ENCODE data around the gene MBNL1. TPM values are rescaled to one million over a fixed set of nuclear protein-coding genes. Genes with fewer than 3 reads are reported as not detected.

The MBNL1 gene
- total RNA-seq, 1 experiment from 2014 or later, result 265 TPM

DNA sequence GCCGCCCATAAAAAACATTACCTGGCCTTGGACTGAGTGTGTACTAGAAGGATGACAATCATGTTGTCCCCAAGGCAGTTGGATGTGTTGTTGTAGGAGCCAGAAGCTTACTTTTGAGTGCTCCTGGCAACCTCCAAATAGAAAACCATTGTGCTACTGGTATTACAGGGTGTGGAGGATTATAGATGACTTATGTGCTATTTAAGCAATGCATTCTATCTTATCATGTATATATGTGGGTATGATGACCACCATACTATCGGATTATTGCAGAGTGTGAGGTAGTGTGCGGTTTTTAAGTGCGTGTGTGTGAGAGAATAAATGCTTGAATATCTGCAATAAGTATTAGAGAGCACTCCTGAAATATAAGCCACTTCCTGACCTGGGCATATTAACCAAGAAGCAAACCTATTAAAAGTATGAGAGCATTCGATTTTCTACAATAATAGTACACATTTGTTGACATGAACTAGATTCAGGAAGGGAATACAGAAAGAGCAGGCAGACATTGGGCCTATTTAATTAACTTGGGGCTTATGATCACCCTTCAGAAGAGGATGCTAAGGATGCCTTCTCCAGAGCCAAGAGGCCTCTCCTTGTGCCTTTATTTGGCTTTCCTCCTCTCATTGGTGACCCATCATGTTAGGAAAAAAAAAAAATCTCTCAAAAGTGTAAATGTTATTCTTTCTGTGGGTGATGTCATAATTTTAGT lies 11.7 kb upstream of the MBNL1 start:
- no peaks in the 10 kb centered on the region for H3K27me3 ChIP-seq (ENCODE audit: low read length)
- no peaks in the 10 kb centered on the region for H3K79me2 ChIP-seq (ENCODE audit: low read length)
- H3K9me2 ChIP-seq (replicated peaks; ENCODE audit: insufficient read depth, low read length), result no peaks in the 10 kb centered on the region
- no peak overlapping the region for H3K27ac ChIP-seq (ENCODE audit: low read length)
- H3K9ac ChIP-seq (ENCODE audit: low read length), result no peak overlapping the region
- no peak overlapping the region for H3K4me3 ChIP-seq (ENCODE audit: low read length)
- no peak overlapping the region for H3K4me2 ChIP-seq (ENCODE audit: low read depth, low read length, poor library complexity, severe bottlenecking)
- peaks cover 19% of the 10 kb centered on the region for H3K4me1 ChIP-seq (ENCODE audit: low read length)
- H2AFZ ChIP-seq (ENCODE audit: low read length), result no peak overlapping the region
- H3K36me3 ChIP-seq (ENCODE audit: insufficient read depth, low read length), result no peaks in the 10 kb centered on the region
- no peaks in the 10 kb centered on the region for H4K20me1 ChIP-seq (ENCODE audit: insufficient read depth, low read depth, low read length)
- no peaks in the 10 kb centered on the region for H3K9me3 ChIP-seq (ENCODE audit: low read length)
- no peak for DNase-seq

DNA sequence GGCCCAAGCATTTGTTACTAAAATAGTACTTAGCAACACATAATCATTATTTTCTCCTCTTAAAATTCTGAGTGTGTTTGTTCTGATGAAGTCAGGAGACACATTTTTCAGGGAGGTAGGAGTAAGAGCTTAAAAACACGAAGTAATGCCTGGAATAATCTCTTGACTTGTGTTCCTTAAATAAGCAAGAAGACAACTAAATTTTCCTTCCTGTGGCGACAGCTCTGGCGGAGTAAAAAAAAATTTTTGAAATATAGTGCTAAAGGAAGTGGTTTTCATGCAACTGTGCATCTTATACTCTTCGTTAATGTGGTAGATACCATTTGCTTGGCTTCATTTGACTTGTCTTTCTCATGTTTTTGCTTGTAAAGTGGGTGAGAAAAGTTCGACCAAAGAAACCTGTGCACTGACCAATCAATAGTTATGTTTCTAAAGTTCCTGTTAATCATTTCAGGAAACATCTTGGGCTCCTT lies 11.1 kb upstream of the MBNL1 start:
- Histone ChIP-seq H3K4me1 (ENCODE audit: low read length) (peaks cover 19% of the 10 kb centered on the region), H3K9me3 (ENCODE audit: low read length) (no peaks in the 10 kb centered on the region), H3K4me2 (ENCODE audit: low read depth, low read length, poor library complexity, severe bottlenecking) (no peak overlapping the region), H2AFZ (ENCODE audit: low read length) (no peak overlapping the region), H3K4me3 (ENCODE audit: low read length) (no peak overlapping the region), H3K9me2 (replicated peaks; ENCODE audit: insufficient read depth, low read length) (no peaks in the 10 kb centered on the region), H3K36me3 (ENCODE audit: insufficient read depth, low read length) (no peaks in the 10 kb centered on the region), H3K79me2 (ENCODE audit: low read length) (no peaks in the 10 kb centered on the region), H3K9ac (ENCODE audit: low read length) (no peak overlapping the region), H3K27ac (ENCODE audit: low read length) (no peak overlapping the region), H4K20me1 (ENCODE audit: insufficient read depth, low read depth, low read length) (no peaks in the 10 kb centered on the region), H3K27me3 (ENCODE audit: low read length) (no peaks in the 10 kb centered on the region)
- DNase-seq, result no peak

DNA sequence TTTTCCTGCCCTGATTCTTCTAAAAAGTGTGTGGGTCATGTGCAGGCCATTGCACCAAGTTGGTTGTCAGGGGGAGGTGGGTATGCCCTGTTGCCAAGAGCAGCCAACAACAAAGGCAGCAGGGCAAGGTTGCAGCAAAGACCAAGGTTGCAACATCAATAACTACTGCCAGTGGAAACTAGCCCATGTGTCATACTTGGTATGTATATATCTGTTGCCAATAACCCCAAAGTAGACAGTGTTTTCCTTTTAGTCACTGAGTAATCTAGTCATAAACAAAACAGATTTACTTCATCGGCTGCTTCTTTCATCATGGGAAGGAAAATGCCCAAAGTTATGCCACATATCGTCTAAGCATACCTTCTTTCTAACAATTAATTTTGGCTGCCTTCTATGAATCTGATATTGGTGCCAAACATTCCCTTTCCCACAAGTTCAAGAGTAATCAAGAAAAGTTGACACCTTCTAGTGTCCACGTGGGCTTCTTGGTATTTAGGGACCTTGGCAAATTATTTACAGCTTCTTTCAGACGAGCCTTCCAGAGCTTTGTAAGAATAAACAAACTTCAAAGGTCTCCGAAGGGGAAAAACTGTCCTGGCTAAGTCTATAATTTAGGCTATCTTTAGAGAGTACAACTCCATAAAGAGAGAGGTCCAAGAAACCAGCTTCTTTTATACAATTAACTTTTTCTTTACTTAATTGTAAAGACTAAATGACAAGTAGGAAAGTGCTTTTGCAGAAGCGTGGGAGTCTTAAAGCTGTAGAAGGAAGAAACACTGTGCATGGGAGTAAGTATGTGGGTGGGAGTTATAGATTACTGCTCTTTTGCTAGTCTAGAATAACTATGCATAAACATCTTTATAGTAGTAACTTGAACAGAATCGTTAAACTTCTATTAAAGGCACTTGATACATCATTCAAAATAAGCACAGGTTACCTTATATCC lies 10.0 kb upstream of the MBNL1 start:
- Histone ChIP-seq H3K36me3 (ENCODE audit: insufficient read depth, low read length) (no peaks in the 10 kb centered on the region), H3K79me2 (ENCODE audit: low read length) (no peaks in the 10 kb centered on the region), H3K27ac (ENCODE audit: low read length) (no peak overlapping the region), H3K9ac (ENCODE audit: low read length) (no peak overlapping the region), H3K27me3 (ENCODE audit: low read length) (no peaks in the 10 kb centered on the region), H2AFZ (ENCODE audit: low read length) (no peak overlapping the region), H3K4me1 (ENCODE audit: low read length) (peaks cover 18% of the 10 kb centered on the region), H3K9me2 (replicated peaks; ENCODE audit: insufficient read depth, low read length) (no peaks in the 10 kb centered on the region), H3K4me3 (ENCODE audit: low read length) (no peak overlapping the region), H3K9me3 (ENCODE audit: low read length) (no peaks in the 10 kb centered on the region), H4K20me1 (ENCODE audit: insufficient read depth, low read depth, low read length) (no peaks in the 10 kb centered on the region), H3K4me2 (ENCODE audit: low read depth, low read length, poor library complexity, severe bottlenecking) (no peak overlapping the region)
- DNase-seq, result no peak

DNA sequence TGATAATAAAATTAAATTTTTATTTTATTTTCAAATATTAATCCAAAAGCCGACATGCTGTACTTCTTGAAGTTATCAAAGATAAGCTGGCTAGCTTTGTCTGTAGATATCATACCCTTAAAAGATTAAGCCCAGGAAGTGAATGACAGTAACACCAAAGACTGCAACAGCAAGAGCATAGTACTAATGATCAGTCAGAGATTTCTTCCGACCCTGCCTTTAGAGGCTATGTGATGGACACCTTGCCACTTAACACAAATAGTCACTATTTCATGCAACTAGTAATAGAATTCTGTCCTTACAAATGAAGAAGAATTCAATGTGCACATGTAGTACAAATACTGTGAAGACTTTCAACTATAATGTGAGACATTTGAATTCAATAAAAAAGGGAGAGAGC lies 9.3 kb upstream of the MBNL1 start:
- Histone ChIP-seq H3K4me2 (ENCODE audit: low read depth, low read length, poor library complexity, severe bottlenecking) (no peak overlapping the region), H3K27ac (ENCODE audit: low read length) (no peak overlapping the region), H3K79me2 (ENCODE audit: low read length) (no peaks in the 10 kb centered on the region), H4K20me1 (ENCODE audit: insufficient read depth, low read depth, low read length) (no peaks in the 10 kb centered on the region), H3K9me3 (ENCODE audit: low read length) (no peaks in the 10 kb centered on the region), H3K9ac (ENCODE audit: low read length) (no peak overlapping the region), H3K4me3 (ENCODE audit: low read length) (no peak overlapping the region), H3K9me2 (replicated peaks; ENCODE audit: insufficient read depth, low read length) (no peaks in the 10 kb centered on the region), H3K4me1 (ENCODE audit: low read length) (peaks cover 10% of the 10 kb centered on the region), H3K27me3 (ENCODE audit: low read length) (no peaks in the 10 kb centered on the region), H2AFZ (ENCODE audit: low read length) (no peak overlapping the region), H3K36me3 (ENCODE audit: insufficient read depth, low read length) (no peaks in the 10 kb centered on the region)
- DNase-seq, result no peak

DNA sequence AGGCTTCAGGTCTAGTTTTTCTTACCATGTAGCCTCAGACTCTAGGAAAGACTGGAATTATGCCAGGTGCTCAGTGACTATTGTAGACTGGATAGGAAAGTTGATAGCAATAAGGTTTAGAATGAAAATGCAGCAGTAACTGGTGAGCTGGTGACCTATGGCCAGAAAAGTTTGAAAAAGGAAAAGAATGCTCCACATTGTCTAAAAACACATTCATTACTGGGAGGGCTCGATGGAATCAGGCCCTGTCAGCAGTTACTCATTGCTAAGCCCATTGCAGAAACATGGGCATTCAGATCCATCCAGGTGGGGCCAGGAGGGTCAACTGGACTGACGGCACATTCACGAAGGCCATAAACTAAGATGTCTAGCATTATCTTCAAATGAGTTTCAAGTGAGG lies 8.7 kb upstream of the MBNL1 start:
- Histone ChIP-seq H3K27me3 (ENCODE audit: low read length) (no peaks in the 10 kb centered on the region), H3K9ac (ENCODE audit: low read length) (no peak overlapping the region), H3K36me3 (ENCODE audit: insufficient read depth, low read length) (no peaks in the 10 kb centered on the region), H3K4me1 (ENCODE audit: low read length) (peaks cover 6% of the 10 kb centered on the region), H3K27ac (ENCODE audit: low read length) (no peak overlapping the region), H3K9me2 (replicated peaks; ENCODE audit: insufficient read depth, low read length) (no peaks in the 10 kb centered on the region), H4K20me1 (ENCODE audit: insufficient read depth, low read depth, low read length) (no peaks in the 10 kb centered on the region), H3K9me3 (ENCODE audit: low read length) (no peaks in the 10 kb centered on the region), H3K4me3 (ENCODE audit: low read length) (no peak overlapping the region), H3K79me2 (ENCODE audit: low read length) (no peaks in the 10 kb centered on the region), H2AFZ (ENCODE audit: low read length) (no peak overlapping the region), H3K4me2 (ENCODE audit: low read depth, low read length, poor library complexity, severe bottlenecking) (no peak overlapping the region)
- DNase-seq, result no peak

DNA sequence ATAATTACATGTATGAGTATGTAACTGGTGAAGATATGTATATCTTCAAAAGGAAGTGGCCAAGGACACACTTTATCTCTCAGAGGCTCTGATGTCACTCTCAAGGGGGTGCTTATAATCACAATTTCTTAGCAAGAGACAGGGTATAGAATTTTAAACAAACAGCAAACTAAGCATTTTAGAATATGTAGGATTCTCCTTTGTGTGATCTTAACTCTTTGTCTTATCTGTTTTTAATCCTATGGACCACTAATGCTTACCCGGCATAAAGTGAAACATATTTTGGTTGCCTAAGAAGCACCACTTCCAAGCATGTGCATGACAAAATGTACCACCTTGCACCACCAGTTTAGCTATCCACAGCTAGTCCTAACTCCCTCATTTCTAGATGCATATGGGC lies 8.2 kb upstream of the MBNL1 start:
- Histone ChIP-seq H3K9me3 (ENCODE audit: low read length) (no peaks in the 10 kb centered on the region), H2AFZ (ENCODE audit: low read length) (no peak overlapping the region), H3K79me2 (ENCODE audit: low read length) (no peaks in the 10 kb centered on the region), H3K36me3 (ENCODE audit: insufficient read depth, low read length) (no peaks in the 10 kb centered on the region), H3K27ac (ENCODE audit: low read length) (no peak overlapping the region), H3K27me3 (ENCODE audit: low read length) (no peaks in the 10 kb centered on the region), H3K4me3 (ENCODE audit: low read length) (no peak overlapping the region), H3K9me2 (replicated peaks; ENCODE audit: insufficient read depth, low read length) (no peaks in the 10 kb centered on the region), H3K4me1 (ENCODE audit: low read length) (peaks cover 6% of the 10 kb centered on the region), H3K4me2 (ENCODE audit: low read depth, low read length, poor library complexity, severe bottlenecking) (no peak overlapping the region), H3K9ac (ENCODE audit: low read length) (no peak overlapping the region), H4K20me1 (ENCODE audit: insufficient read depth, low read depth, low read length) (no peaks in the 10 kb centered on the region)
- DNase-seq, result no peak

DNA sequence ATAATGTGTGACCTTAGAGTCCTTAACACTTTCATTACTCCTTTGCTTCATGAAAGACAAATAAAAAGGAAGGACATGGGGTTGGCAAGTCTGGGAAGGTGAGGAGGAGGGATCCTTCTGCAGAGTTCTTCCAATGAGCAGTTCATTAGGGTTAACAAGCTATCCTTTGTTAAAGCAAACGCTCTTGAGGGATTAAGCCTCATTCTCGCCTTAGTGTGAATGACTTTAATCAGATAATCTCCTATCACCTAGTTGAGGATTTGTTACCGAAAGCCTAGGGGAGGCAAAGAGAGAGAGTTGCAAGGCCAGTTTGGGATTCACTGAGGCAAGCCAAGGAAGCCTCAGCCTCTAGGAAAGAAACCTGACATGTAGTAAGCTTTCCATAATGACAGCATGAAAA lies 7.4 kb upstream of the MBNL1 start:
- H3K4me1 ChIP-seq (ENCODE audit: low read length), result peaks cover 6% of the 10 kb centered on the region

DNA sequence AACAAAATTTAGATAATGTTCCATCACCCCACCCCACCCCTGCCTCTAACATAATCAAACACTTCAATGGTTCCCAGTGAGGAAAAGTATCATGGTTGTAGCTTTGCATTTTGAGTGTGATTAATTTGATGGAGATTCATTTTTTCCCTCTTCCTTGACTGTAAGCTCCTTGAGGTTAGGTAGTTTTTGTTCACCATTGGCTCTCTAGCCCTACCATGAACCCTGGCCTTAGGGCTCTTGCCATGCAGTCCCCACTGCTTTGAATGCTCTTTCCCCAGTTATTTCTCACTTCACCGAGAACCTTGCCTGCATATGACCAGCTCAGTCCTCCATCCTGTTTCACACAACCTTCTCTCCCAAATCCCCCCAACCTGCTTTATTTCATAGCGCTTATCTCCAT lies 5.0 kb upstream of the MBNL1 start:
- Histone ChIP-seq H3K4me3 (ENCODE audit: low read length) (no peak overlapping the region), H3K9me2 (replicated peaks; ENCODE audit: insufficient read depth, low read length) (no peaks in the 10 kb centered on the region), H3K9ac (ENCODE audit: low read length) (no peak overlapping the region), H3K4me1 (ENCODE audit: low read length) (peaks cover 13% of the 10 kb centered on the region), H3K36me3 (ENCODE audit: insufficient read depth, low read length) (no peaks in the 10 kb centered on the region), H2AFZ (ENCODE audit: low read length) (no peak overlapping the region), H3K27ac (ENCODE audit: low read length) (no peak overlapping the region), H3K4me2 (ENCODE audit: low read depth, low read length, poor library complexity, severe bottlenecking) (no peak overlapping the region), H3K79me2 (ENCODE audit: low read length) (no peaks in the 10 kb centered on the region), H3K27me3 (ENCODE audit: low read length) (no peaks in the 10 kb centered on the region; the same call in 1 of the 2 replicates), H4K20me1 (ENCODE audit: insufficient read depth, low read depth, low read length) (no peaks in the 10 kb centered on the region), H3K9me3 (ENCODE audit: low read length) (no peaks in the 10 kb centered on the region)
- no peak for DNase-seq

More for the DNA sequence above, 7.4 kb upstream of the MBNL1 start:
- no peaks in the 10 kb centered on the region for H4K20me1 ChIP-seq (ENCODE audit: insufficient read depth, low read depth, low read length)
- H3K27me3 ChIP-seq (ENCODE audit: low read length), result no peaks in the 10 kb centered on the region
- no peak overlapping the region for H2AFZ ChIP-seq (ENCODE audit: low read length)
- DNase-seq, result no peak
- no peak overlapping the region for H3K4me3 ChIP-seq (ENCODE audit: low read length)
- H3K9me2 ChIP-seq (replicated peaks; ENCODE audit: insufficient read depth, low read length), result no peaks in the 10 kb centered on the region
- no peak overlapping the region for H3K4me2 ChIP-seq (ENCODE audit: low read depth, low read length, poor library complexity, severe bottlenecking)
- H3K79me2 ChIP-seq (ENCODE audit: low read length), result no peaks in the 10 kb centered on the region
- H3K27ac ChIP-seq (ENCODE audit: low read length), result no peak overlapping the region
- H3K9me3 ChIP-seq (ENCODE audit: low read length), result no peaks in the 10 kb centered on the region
- H3K9ac ChIP-seq (ENCODE audit: low read length), result no peak overlapping the region
- no peaks in the 10 kb centered on the region for H3K36me3 ChIP-seq (ENCODE audit: insufficient read depth, low read length)

All from Karpas-422 (cell line).